Activated gamma-delta T cell treated with anti-CD3 and anti-CD28 coated beads, Interleukin-2, amount 50 U/mL, for 16 hours (primary cell): ENCODE measurements around the gene YOD1.
A peak's percentile ranks its signal among the peaks of the same experiment; 100 is the strongest.

Source experiments
- DNase-seq: peaks from one replicate; pipeline ENCODE4 v3.0.0-alpha.2; 2020; ENCODE audit warnings: low read depth

The YOD1 gene

GRCh38 chr1:207072233-207072632, 21.2 kb upstream of the YOD1 start:
- DNase-seq = no peak

- DNase-seq = no peak
Measured at GRCh38 chr1:207071426-207071825, 20.4 kb upstream of the YOD1 start.

GRCh38 chr1:207070811-207071210, 19.8 kb upstream of the YOD1 start:
- DNase-seq = no peak

DNA sequence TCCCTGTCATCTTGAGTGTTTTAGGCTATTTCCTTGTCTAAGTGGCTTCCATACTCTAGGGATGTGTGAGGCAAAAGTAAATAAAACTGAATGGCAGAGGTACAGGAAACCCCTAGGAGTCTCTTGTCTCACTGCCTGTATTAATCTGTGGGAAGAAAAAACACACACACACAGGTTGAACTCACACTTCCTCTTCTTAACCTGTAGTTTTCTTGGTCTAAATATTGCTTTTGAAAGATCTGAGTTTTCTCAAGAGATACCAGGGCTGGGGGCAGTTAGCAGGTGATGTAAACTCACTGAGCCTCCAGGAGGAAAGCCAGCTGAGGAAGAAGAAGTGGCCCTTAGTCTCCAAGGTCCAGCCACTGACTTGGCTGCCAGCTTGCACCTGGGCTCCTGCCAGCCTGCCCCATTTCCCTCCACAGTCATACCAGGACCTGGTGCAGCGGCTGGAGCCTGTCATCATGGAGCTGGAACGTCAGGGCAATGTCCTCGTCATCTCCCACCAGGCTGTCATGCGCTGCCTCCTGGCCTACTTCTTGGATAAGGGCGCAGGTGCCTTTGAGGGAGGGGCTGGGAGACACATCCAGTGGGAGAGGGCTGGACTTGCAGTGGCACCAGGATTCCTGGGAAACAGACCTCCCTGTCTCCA, 19.0 kb upstream of the YOD1 start:
- DNase-seq = no peak

- DNase-seq = no peak
Measured at GRCh38 chr1:207069061-207069460, 18.1 kb upstream of the YOD1 start.

DNA sequence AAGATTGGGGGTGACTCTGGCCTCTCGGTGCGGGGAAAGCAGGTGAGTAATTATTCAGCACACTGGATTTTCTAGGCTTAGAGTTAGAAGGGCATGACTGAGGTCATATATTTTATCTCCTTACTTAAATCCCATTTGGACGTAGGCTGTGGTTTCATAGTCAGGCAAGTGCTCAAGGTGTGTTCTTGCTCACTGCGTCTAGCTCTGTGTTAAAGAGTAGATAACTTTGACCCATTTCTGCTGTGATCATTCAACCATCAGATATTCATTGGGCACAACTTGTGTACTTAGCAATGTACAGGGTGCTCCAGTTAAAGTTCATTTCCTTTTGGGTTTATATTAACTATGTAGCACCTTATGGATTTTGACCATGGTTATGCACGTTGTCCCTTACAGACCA, 16.7 kb upstream of the YOD1 start:
- no peak for DNase-seq

GRCh38 chr1:207067185-207067584, 16.2 kb upstream of the YOD1 start:
- DNase-seq = no peak

DNA sequence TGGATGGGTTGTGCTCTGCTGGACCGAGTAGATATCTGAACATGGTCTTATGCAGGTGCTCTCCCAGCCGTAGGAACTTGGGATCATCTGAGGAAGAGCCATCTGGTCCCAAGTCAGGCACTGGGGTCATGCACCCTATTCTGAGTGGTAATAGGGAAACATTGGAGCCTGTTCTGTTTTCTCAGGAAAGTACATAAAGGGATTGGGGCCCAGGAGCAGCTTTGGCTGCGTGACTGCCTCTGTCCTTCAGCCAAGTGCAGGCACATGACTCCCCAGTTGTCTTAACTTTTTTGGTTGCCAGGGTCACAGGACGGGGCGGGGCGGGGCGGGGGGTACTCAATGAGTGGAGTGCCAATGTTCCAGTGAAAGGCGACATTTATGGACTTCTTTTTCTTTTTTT, 13.6 kb upstream of the YOD1 start:
- no peak for DNase-seq

GRCh38 chr1:207063014-207063413, 12.0 kb upstream of the YOD1 start:
- DNase-seq = no peak

GRCh38 chr1:207062058-207062457, 11.1 kb upstream of the YOD1 start:
- no peak for DNase-seq

DNA sequence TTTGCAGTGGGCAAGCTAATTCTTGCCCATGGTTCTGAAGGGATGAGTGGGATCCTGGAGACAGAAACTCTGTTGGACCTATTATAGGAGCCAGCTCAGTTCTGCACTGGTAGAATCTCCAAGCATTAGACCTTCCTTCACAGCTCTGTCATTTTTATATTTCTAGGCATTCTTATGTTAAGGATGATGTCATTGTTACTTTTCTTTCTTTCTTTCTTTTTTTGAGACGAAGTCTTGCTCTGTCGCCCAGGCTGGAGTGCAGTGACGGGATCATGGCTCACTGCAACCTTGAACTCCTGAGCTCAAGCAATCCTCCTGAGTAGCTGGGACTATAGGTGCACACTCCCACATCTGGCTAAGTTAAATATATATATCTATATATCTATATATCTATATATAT, 9.6 kb upstream of the YOD1 start:
- DNase-seq = no peak

- DNase-seq = no peak
Measured at GRCh38 chr1:207059881-207060280, 8.9 kb upstream of the YOD1 start.

- DNase-seq = no peak
Measured at GRCh38 chr1:207058878-207059867, 8.2 kb upstream of the YOD1 start.

DNA sequence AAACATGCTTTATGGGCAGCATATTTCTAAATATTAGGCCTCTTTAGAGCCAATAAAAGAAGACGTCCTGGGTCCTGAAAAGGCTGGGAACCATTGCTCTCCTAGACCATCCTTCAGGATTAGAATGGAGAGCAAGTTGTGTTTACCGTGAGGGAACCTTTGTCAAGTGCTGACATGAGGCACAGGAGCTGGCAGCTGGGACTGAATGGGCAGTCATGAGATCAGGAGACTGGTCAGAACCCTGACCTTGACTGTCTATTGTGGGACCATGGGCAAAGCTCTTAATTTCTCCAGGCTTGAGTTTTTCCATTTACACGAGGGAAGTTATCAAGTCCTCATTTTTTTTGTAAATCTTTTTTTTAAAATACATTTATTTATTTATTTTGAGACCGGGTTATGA, 7.2 kb upstream of the YOD1 start:
- no peak for DNase-seq

DNA sequence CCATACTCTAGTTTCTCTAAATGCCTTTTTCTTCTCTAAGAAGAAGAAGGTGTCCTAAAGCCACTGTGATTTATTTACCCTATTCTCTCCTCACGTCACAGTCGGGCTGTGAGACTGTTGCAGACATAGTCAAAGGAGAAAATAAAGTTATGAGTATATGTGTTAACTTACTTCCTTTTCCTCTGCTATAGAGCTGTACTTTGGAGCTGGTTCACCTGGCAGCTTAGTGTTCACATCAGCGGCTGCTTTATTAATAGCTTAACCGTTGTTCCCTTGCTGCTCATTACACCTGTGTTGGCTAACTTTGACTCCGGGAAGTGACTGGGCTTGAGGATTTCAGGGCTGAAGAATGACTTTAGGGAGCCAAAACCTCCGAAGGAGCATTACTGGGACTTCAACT, 5.7 kb upstream of the YOD1 start:
- DNase-seq = no peak

DNA sequence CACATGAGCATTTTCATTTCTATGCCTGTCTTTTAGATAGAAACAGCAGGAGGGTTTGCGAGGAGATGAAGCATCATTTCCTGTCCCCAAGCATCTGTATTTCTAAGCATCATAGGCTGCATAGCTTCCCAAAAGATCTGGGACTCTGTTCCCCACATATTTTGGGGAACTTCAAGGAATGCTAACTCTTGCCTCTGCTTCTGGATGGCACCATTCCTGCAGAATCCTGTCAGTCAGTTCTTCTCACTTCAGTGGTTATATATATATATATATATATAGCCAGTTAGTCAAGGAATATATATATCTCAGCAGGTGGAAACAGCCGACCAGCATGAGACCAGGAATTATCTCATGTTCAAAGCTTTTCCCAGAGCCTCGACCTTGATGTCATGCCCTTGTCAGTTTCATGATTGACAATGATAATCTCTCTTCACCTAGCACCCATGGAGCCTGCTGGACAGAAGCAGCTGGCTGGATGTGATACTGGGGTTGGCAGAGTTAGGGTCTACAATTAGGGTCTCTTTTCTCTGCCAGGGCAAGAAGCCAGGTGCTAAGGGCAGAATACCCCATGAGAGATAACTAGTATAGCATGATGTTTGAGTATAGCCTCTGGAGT, 4.5 kb upstream of the YOD1 start:
- no peak for DNase-seq

DNA sequence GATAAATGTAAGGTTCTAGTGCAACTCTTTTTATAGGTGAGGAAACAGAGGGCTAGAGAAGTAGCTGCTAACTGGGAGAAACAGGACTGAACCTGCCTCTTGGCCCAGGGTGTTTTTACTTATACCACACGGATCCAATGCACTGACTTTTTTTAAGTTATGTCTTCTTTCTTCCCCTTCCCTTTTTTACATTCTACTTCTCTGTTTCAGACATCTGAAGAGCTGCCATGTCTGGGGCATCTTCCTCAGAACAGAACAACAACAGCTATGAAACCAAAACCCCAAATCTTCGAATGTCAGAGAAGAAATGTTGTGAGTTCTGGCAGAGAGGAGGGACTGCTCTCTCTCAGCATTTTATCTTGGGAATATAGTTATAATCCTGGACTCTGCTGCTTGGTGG, 3.5 kb upstream of the YOD1 start:
- DNase-seq = no peak

DNA sequence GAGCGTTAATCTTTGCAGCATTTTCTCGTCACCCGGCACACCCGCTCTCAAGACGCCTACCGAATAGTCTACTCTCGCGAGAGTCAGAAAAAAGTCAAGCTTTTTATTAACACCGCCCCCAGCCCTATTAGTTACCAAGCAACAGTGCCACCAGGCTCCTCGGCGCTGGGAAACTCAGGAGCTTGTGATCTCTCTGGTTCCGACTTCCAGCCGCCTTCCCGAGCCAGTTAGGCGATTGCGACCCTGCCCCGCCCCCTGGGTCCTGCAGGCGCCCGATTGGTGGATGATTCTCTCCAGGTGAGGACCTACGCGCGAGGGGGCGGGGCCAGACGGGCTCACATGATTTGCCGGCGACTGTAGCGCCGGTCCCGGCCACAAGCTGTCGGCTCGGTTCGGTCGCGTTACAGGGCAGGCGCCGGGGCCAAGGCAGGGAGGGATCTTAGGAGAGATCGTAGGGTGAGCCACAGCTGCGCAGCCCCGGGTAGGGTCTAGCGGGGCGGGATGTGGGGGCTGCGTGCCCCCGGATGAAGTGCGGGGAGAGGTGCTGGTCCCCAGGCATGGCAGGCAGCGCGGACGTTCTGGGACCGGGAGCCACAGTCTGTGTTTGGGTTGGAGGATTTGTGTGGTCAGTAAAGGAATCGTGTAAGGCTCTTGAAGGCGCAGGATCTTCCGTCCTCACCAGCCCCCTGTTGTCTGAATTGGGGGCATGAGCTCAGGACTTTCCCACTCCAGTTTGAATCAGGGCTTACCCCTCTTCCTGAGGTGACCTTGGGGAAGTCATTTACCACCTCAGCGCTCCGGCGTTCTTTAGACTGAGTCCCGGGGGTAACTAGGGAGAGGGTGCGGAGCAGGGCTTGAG, 2.1 kb upstream of the YOD1 start, which contains the start of gene PFKFB2:
PFKFB2 (plus strand) TSS at position 365 of the 859 bp plus-strand sequence. CDS start 1,443 bp downstream, outside the sequence.
- DNase-seq = peak; percentile 85

DNA sequence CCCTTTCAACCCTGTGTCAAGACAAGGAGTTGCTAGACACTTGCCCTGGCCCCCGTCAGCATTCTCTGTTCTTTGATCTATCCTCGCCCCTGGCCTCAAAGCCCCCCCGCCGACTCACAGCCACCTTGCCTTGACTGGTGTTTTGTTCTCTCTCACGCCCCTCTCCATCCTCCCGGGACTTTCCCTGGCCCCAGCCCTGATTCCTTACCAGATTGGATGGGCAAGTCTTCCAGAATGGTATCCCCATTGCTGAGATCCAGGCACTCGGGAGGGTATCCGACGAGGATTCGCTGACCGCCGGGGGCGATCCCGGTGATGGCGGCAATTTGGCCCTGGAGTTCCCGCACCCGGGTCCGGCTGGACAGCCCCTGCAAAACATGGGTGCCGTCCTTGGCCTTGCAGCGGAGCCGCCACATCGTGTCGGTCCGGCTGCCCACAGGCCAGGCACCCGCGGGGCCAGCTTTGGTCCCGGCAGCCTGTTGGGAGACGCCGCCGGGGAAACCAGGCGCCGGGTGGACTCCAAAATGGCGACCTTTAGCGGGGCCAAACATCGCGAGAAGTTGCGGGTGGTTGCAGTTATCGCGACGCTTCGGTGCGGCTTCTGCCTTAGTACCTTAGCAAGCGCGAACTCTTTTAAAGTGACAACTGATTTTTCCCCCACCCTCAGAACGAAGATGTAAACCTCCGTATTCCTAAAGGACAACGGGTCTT, 373 bp downstream of the YOD1 start:
- peak; percentile 84 for DNase-seq

DNA sequence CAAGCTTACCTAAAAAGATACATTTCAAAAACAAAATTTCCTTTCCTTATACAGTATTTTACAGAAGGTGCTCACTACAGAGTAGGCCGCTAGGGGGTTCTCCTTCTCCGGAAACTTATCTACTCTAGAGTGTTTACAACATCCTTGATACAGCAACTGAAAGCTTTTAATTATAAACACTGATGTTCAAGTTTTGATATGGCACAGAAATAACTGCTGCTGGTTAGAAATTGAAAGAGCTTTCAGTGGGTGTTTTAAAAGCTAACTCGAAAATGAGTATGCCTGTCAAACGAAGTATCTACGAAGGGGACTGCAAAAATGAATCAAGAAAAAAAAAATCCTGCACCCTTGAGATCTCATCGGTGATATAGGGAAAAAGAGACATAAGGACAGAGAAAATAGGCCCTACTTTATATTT, 1.0 kb downstream of the YOD1 start:
- peak; percentile 30 for DNase-seq

- no peak for DNase-seq
Measured at GRCh38 chr1:207049514-207049913, 1.5 kb downstream of the YOD1 start.
